HG03575 (cell line): ENCODE measurements around the gene FARSB.

Experiments
- ATAC-seq: cut with Tn5 transposase; IDR thresholded peaks from one replicate; pipeline ENCODE4 v1.9.1; 2021; ENCODE audit not compliant: unreplicated experiment, insufficient number of reproducible peaks, low FRiP score; ENCODE audit errors: extremely low read depth

Gene FARSB

DNA sequence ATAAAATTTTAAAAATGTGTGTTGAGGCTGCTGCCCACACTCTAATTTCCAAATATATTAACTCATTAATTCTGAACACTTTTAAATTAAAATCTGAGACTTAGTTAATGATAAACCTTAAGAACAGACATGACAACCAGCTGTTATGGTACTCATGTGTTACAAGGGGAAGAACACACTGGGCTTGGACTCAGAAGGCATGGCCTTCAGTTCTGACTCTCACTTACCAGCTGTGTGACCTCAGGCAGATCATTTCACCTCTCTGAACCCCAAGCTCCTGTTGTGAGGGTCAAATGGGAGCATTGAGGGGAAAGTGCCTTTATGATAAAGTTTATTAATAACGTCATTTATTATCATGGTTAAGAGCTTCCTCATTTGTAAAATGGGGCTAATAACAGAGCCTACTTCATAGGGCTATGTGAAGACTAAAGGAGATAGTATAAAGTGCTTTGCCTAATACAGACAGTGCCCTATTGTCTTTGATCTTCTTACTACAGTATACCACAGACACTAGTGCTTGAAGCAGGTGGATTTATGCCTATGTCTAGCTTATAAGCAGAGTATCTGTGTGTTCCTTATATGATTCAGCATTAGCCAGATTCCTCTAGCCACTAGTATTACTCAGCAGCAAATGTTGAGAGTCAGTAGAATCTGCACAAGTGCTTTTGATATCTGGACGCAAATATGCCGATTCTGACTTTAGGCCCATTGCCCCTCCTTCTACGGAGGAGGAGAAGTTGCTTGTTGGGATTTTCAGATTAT is 131.9 kb downstream of the FARSB start:
- ATAC-seq = no peak

DNA sequence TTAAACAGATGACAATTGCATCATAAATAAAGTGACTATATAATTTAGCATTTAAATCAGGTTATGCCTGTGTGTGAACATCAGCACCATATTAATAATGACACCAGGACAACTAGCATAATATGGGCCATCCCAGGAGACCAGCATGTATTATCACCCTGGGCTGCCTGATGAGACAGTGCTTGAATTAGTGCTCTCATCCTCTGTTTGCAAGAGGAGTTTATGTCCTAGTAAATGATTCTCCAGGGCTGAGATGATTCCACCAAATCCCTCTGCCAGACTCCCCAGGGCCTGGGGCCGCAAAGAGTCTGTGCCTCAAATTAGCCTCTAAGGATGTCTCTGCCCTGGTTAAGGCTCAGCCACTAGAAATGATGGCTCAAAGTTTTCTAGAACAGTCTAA is 133.8 kb downstream of the FARSB start:
- no peak for ATAC-seq

- ATAC-seq = peak; percentile 84
Measured at GRCh38 chr2:222521099-222521498, 134.8 kb downstream of the FARSB start.
